C4-2B (cell line): ENCODE data around the gene MCM3AP.

Experiments used
- H3K27ac ChIP-seq: fragments of 450-650 bp; 2 replicates; pipeline ENCODE4 v1.5.1; 2017
- ZFX ChIP-seq: fragments of 450-650 bp; IDR thresholded peaks from 2 replicates; pipeline ENCODE4 v1.6.1; 2017
- TF ChIP-seq, protein P1 (sequence below): fragments of 450-650 bp; conservative IDR thresholded peaks from 2 replicates; pipeline ENCODE4 v1.5.1; 2017; ENCODE audit warnings: mild to moderate bottlenecking

MCM3AP gene

DNA sequence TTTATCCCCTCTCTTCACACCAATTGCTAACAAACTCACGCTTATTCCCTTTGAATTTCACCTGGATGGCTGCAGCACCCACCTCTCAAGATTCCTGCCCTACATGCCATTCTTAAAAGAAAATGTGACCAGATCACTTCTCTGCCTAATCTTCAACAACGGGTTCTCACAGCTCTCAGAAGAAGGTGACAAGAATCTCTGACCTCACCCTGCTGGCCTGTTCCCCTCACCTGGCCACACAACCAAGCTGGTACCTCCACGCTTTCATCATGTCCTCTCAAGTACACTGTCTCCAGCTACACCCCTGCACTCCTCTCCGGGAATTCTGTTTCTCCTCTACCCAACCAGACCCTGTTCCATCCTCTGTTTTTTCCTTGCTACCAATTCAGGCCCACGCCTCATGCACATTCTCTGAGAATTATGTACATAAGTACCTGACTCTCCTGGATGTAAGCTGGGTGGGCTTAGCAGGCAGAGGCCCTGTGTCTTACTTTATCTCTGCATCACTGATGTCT, 50.9 kb downstream of the MCM3AP start:
- TF ChIP-seq, protein P1, sequence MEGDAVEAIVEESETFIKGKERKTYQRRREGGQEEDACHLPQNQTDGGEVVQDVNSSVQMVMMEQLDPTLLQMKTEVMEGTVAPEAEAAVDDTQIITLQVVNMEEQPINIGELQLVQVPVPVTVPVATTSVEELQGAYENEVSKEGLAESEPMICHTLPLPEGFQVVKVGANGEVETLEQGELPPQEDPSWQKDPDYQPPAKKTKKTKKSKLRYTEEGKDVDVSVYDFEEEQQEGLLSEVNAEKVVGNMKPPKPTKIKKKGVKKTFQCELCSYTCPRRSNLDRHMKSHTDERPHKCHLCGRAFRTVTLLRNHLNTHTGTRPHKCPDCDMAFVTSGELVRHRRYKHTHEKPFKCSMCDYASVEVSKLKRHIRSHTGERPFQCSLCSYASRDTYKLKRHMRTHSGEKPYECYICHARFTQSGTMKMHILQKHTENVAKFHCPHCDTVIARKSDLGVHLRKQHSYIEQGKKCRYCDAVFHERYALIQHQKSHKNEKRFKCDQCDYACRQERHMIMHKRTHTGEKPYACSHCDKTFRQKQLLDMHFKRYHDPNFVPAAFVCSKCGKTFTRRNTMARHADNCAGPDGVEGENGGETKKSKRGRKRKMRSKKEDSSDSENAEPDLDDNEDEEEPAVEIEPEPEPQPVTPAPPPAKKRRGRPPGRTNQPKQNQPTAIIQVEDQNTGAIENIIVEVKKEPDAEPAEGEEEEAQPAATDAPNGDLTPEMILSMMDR = no peak
- TF ChIP-seq ZFX = no peak
- H3K27ac ChIP-seq = no peak overlapping the region

DNA sequence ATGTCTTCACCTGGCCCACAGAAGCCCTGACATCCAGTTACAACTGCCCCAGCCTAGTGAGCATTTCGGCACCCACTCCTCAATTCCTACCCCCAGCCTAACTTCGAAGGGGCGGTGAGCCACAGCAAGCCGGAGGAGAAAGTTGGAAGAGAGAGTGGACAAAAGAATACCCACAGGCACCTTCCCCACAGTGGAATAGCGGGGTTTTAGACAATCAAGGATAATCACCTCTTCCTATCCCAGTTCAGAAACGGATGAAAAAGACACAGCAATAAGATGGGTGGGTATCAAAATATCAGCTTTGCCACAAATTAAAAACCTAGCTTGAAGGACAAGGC, 55.5 kb downstream of the MCM3AP start:
- peak overlapping the region; percentile 96 for H3K27ac ChIP-seq
- TF ChIP-seq, protein P1 = no peak
- TF ChIP-seq ZFX = no peak

DNA sequence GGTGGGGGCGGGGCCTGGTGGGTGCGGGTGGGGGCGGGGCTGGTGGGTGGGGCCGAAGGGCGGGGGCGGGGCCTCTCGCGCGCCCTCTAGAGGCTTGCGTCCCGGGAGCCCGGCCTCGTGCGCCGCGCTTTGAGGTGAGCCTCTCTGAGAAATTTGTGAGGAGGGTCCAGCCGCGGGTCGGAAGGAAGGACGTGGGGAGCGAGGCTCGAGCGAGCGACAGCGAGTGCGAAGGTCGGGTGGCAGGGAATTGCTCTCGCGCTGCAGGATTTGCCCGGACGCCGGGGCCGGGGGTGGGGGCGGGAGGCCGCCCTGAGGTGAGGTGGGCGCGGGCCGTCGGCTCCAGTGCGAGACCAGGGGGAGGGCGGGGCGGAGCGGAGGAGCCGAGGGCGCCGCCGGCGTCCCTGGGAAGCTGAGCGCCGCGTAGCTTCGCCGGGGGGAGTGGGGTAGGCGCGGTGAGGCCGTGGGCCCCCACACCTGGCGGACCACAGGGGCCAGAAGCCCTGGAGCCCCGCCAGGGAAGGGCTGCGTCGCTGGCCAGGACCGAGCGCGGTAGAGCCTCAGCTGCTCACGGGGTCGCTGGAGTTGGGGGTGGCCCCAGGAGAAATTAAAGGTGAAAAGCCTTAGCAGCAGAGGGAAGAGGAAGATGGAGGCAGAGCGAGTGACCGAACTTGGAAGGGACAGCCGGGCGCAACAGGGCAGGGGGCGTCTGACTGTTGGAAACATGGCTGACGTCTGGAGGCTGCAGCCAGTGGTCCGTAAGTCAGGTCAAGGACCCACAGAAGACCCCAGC, 56.1 kb downstream of the MCM3AP start:
- H3K27ac ChIP-seq = peak overlapping the region; percentile 96
- TF ChIP-seq ZFX = no peak; the same call in 1 of the 2 replicates
- TF ChIP-seq, protein P1 = peak; percentile 67

DNA sequence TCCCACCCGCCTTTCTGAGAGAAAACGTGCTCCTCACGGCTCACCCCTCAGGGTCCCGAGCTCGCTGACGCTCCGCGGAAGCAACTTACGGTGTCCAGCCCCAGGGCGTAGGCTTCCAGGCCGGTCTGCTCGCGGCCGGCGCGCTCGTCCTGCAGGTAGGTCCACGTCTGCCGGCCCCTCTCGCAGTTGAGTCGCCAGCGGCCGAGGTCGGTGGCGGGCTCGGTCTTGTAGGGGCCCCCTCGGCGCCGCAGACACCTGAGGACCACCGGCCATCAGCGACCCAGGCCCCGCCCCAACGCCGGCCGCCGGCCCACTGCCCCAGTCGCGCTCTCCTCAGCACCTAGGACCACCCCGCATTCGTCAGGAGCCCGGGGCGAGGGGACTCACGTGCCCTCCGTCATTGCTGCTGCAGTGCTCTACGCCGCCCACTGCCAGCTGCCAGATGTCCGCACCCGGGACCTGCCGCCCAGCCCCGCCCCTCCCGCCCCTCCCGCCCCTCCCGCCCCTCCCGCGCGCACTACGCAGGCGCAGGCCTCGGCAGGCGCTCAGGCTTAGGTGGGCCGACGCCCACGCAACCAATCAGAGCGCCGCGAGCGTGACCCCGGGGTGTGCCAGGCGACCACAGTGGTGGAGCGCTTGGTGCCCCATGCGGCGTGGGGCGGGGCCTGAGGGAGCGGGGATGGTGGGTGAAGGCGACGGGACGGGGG, 56.9 kb downstream of the MCM3AP start, which contains the start of gene LSS:
Gene LSS (minus strand): TSS at position 430 of the 707 bp plus-strand sequence. CDS start 29 bp downstream, at position 401.
- H3K27ac ChIP-seq = peak within 1 kb of the TSS; percentile 96
- no peak for TF ChIP-seq ZFX
- TF ChIP-seq, protein P1 = no peak

DNA sequence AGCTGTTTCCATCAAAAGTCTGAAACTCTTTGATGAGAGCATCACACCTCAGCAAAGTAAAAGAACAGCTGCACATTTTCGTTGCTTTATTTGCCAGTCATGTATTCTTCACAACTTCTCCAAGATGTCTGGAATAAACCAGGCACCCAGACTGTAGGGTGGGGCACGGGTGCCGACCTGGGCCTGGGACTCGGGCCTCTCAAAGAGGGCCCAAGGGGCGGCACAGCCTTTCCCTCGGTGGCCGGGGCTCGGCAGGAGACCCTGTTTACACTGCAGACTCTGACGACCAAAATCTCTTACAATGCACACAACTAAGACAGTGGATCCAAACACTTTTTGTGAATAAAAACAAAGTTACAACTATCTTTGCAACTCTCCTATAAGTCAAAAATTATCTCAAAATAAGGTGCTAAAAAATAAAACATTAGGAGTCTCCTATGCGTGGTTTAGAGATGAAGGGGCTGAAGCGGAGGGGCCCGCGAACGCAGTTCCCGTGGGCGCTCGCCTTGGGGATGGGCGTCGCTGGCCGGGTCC, 57.5 kb downstream of the MCM3AP start:
- TF ChIP-seq, protein P1 = no peak
- TF ChIP-seq ZFX = no peak
- peak overlapping the region; percentile 93 for H3K27ac ChIP-seq

DNA sequence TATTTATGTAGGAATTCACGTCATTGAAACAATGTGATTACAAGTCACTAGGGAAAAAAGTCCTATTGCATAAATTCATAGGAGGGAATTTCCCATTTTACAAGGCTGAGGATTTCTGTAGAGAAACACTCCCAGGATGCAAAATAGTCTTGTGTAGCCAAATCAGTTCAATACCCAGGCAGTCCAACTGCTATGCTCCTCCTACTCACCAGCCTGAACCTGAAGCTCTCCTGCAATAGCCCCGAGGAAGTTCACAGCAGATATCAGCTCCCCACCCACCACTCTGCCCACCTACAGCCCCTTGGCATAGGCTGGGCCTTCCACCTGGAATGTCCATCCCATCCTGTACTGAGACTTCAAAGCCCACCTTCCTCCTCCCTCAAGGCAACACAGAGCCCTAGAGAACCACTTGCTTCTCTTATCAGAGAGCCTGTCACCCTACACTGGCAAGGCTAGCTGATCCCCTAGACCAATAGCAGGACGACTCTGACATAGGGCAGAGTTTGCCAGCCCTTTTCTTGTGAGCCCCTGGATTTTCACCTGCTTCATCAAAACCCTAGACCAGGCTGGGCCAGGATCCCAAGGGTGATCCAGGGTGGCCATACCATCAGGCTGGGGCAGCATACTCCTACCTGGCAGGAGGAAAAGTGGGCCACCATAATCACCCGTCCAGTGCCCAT, 58.4 kb downstream of the MCM3AP start:
- peak overlapping the region; percentile 93; the same call in 1 of the 2 replicates for H3K27ac ChIP-seq
- TF ChIP-seq, protein P1 = no peak
- no peak for TF ChIP-seq ZFX
